ENCODE data around the gene CCDC39.

CCDC39 gene

GRCh38 chr3:180679178-180680096 is at the start of gene CCDC39:
Gene CCDC39, minus strand, starts transcription at chr3:180679489. Its CDS starts 109 bp downstream, at chr3:180679380.
- peak; percentile 50 to 55 for DNase-seq
- TF ChIP-seq POLR2A (IDR thresholded peaks at IDR 0.05; ENCODE audit: low read length) (no peak), GATA1 (IDR thresholded peaks at IDR 0.05; ENCODE audit: low read depth, low read length) (no peak)

DNA sequence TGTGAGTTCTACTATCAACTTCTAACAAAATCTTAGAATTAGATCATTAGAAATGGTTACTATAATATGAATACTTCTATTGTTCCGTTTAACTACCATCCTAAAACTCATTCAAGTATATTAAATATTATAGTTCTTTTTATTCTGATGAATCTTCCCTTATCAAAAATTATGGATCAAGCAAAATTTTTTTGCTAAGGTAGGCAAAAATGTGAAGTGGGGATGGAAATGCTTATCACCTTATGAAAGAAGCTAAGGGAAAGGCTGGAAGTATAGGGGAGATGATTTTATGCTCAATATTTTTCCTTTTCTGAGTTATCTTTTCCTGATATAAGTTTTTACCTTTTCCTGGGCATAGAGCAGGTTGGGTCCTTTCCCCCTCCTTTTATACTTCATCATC is 40.7 kb upstream of the CCDC39 start:
- no peak for TF ChIP-seq GATA1 (IDR thresholded peaks at IDR 0.05; ENCODE audit: low read depth, low read length)
- TF ChIP-seq POLR2A (IDR thresholded peaks at IDR 0.05; ENCODE audit: low read length) = no peak

DNA sequence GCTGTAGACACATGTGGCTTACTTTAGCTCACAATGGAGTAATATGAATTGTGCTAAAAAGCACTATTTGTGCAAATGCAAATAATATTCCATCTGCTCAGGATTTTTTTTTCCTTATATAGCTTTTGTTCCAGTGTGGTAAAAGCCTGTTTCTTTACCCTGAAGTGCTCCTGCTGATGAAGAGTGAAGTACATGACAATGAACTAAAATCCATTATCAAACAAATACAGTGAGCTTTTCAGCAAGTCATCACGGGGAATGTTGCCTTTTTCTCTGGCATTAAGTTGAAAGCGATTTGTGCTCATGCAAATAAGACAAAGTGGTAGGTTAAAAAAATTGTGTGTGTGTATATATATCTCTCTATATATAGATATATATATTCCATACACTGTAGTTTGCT is 28.6 kb upstream of the CCDC39 start:
- TF ChIP-seq POLR2A (IDR thresholded peaks at IDR 0.05; ENCODE audit: low read length) = no peak
- TF ChIP-seq GATA1 (IDR thresholded peaks at IDR 0.05; ENCODE audit: low read depth, low read length) = no peak
- DNase-seq = no peak

More for the DNA sequence above, 40.7 kb upstream of the CCDC39 start:
- no peak for DNase-seq

DNA sequence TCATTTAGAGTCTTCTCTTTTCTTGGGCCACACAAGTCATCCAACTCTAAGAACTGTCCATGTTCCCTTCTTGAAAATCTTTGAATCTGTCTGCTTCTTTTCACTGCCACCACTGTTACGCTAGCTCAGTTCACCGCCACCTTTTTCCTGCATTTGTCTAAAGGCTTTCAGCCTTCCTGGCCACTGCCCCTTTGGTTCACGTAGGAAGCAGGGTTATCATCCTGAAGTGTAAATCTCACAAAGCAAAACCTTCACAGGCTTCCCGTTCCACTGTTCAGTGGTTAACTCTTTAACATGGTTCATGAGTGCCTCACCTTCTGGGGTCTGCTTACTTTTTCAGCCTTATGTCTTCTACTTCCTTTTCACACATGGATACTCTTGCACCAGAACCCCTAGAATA is 26.3 kb upstream of the CCDC39 start:
- TF ChIP-seq POLR2A (IDR thresholded peaks at IDR 0.05; ENCODE audit: low read length) (no peak), GATA1 (IDR thresholded peaks at IDR 0.05; ENCODE audit: low read depth, low read length) (no peak)
- DNase-seq = no peak

DNA sequence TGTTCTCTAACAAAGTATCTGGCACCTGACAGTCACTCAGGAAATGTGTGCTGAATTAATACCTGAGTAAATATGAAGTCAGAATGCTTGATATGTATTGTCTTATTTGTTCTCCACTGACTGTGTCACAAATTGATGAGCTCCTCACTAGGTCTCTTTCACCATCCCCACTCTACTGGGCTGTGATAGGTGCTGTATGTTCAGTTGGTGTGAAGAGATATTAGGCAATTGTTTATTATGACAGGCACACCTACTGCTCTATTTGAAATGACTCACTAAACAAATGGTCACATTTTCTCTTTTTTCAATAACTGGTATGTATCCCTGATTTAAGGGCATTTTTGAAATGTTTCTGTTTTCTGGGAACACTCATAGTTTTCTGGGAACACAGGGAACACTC is 25.2 kb upstream of the CCDC39 start:
- DNase-seq = no peak
- TF ChIP-seq POLR2A (IDR thresholded peaks at IDR 0.05; ENCODE audit: low read length) = no peak
- no peak for TF ChIP-seq GATA1 (IDR thresholded peaks at IDR 0.05; ENCODE audit: low read depth, low read length)

DNA sequence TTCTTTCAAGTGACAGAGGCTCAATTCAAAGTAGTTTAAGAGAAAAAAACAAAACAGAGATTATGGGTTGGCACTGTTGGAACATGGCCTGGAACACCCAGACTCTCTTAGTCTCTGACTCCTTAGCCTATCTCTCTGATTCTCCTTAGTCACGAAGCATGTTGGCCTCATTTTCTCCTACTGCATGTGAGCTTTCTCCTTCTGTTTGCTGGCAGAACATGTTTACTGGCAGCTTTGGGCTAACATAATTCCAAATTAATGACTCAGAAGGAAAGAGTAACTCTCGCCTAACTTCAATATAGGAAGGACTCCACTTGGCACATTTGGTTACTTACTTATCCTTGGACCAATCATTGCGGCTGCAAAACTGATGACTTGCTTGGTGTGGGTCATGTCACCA is 21.7 kb upstream of the CCDC39 start:
- DNase-seq = no peak
- TF ChIP-seq GATA1 (IDR thresholded peaks at IDR 0.05; ENCODE audit: low read depth, low read length) = no peak

GRCh38 chr3:180698760-180699270 is 19.5 kb upstream of the CCDC39 start:
- TF ChIP-seq POLR2A (IDR thresholded peaks at IDR 0.05; ENCODE audit: low read length) (no peak), GATA1 (IDR thresholded peaks at IDR 0.05; ENCODE audit: low read depth, low read length) (no peak)
- DNase-seq = peak in 1 of 2 experiments; percentile 9

GRCh38 chr3:180694321-180694720 is 15.0 kb upstream of the CCDC39 start:
- TF ChIP-seq GATA1 (IDR thresholded peaks at IDR 0.05; ENCODE audit: low read depth, low read length) (no peak), POLR2A (IDR thresholded peaks at IDR 0.05; ENCODE audit: low read length) (no peak)
- no peak for DNase-seq

DNA sequence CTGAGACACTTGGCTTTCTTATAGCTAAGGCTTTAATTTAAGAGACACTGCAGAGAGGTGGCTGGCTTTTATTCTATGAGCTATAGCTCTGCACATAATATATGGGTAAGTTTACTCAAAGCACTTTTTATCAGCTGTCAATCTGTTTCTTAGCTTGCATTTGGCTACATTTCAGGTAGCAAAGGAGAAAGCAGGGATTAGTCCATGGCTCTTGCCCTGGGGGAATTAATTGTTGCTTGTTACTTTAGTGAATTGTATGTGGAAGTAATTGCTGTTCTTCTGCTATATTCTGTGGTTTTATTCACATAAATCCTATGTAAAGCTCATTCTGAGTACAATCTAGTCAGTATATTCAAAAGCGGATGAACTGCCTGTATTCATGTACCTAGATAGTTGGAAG is 14.4 kb upstream of the CCDC39 start:
- DNase-seq = no peak
- TF ChIP-seq POLR2A (IDR thresholded peaks at IDR 0.05; ENCODE audit: low read length) (no peak), GATA1 (IDR thresholded peaks at IDR 0.05; ENCODE audit: low read depth, low read length) (no peak)

DNA sequence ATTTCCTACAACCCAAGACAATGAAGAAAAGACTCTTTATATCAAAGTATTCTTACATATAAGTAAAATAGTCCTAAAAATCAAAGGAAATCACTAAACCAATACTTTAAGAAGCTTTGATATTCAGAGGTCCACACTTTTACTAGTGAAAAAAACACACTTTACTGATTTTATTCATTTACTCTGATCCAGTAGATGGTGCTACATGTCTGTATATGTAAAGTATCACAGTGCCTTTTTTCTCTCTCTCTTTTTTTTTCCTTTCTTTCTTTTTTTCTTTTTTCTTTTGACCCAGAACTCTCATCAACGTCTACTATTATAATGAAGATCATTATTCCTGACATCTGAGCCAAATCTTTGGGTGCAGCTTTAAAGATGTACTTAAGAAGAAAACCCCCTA is 10.8 kb upstream of the CCDC39 start:
- DNase-seq = no peak
- no peak for TF ChIP-seq POLR2A (IDR thresholded peaks at IDR 0.05; ENCODE audit: low read length)
- no peak for TF ChIP-seq GATA1 (IDR thresholded peaks at IDR 0.05; ENCODE audit: low read depth, low read length)

DNA sequence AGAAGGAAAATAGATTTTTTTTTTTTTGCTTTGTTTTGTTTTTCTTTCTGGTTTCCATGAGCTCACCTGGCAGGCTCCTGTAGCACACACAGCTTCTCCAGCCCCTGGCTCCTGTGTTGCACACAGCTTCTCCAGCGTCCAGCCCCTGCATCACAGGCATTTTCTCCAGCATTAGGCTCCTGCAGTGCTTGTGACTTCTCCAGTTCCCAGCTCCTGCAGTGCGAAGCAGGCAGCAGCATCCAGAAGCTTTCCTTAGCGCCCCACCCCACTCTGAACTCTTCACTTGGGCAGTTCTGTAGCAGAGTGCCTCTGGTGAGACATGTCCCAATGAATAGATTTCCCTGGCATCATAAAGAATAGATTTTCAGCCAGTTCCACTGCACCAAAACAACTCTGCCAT is 5.5 kb upstream of the CCDC39 start:
- TF ChIP-seq POLR2A (IDR thresholded peaks at IDR 0.05; ENCODE audit: low read length) = no peak
- TF ChIP-seq GATA1 (IDR thresholded peaks at IDR 0.05; ENCODE audit: low read depth, low read length) = no peak
- DNase-seq = no peak

DNA sequence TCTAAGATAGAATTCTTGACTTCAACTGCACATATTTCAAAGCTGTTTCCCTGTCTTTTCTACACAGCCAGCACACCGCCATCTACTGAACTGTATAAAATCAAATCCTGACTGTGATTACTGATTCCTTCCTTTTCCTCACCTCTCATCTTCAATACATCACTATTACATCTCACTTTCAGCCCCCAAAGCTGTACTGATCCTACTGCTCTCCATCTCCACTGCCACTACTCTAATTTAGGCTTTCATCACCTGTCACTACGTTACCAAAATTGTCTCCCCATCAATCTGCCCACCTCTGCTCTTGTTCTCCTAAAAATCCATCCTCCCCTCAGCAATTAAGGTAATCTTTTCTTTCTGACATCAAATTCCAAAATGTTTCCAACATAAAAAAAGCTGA is 4.5 kb upstream of the CCDC39 start:
- no peak for TF ChIP-seq GATA1 (IDR thresholded peaks at IDR 0.05; ENCODE audit: low read depth, low read length)
- no peak for TF ChIP-seq POLR2A (IDR thresholded peaks at IDR 0.05; ENCODE audit: low read length)
- no peak for DNase-seq

GRCh38 chr3:180680097-180680430 is 775 bp upstream of the CCDC39 start:
- DNase-seq = peak; percentile 39 to 48
- TF ChIP-seq POLR2A (IDR thresholded peaks at IDR 0.05; ENCODE audit: low read length) (no peak), GATA1 (IDR thresholded peaks at IDR 0.05; ENCODE audit: low read depth, low read length) (no peak)

- no peak for DNase-seq
- no peak for TF ChIP-seq POLR2A (IDR thresholded peaks at IDR 0.05; ENCODE audit: low read length)
- no peak for TF ChIP-seq GATA1 (IDR thresholded peaks at IDR 0.05; ENCODE audit: low read depth, low read length)
Measured at GRCh38 chr3:180678231-180678630, 1.1 kb downstream of the CCDC39 start.

GRCh38 chr3:180661444-180661843 is 17.8 kb downstream of the CCDC39 start:
- DNase-seq = no peak
- TF ChIP-seq POLR2A (IDR thresholded peaks at IDR 0.05; ENCODE audit: low read length) = no peak
- TF ChIP-seq GATA1 (IDR thresholded peaks at IDR 0.05; ENCODE audit: low read depth, low read length) = no peak

Measured in erythroblast (primary cell).